ENCODE results near the gene RAMP1.
"Not testable (repeated sequence)": the region's sequence is repeated elsewhere in the genome, so short reads cannot be mapped to it uniquely, and the experiment has no call there.

RAMP1 gene

DNA sequence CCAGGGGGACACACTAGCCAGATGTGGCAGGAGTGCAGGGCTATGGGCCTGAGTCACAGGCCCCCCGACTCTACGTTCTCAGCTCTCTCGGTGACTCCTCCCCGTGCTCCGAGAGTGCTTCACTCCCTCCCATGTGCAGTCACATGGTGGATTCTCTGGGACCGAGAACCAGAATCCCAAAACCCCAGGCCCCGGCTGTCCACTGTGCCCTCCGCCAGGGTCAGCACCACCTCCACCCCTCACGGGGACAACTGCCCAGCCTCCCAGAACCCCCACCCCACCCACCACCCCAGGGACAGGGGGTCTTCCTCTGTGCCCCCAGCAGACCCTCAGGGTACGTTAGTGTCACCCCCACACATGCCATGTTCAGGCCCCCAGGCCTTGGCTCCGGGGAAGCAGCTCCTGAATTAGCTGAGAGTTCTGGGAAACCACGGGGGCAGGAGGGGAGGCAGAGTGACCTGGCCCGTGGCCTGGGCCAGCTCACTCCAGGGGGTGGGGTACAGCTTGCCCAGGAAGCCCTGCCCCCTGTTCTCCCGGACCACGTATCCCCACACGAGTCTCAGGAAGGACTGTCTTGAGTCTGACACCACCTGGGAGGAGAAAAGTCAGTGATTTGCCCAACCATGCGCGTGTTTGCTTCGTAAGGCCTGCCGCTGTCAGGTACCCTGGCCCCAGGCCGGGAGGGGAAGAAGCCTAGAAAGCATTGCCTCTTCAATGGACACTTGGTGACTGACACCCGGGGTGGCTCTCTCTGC is 4.4 kb downstream of the RAMP1 start:
- DNase-seq (ENCODE audit: low read depth in 2 of 2): no peak

DNA sequence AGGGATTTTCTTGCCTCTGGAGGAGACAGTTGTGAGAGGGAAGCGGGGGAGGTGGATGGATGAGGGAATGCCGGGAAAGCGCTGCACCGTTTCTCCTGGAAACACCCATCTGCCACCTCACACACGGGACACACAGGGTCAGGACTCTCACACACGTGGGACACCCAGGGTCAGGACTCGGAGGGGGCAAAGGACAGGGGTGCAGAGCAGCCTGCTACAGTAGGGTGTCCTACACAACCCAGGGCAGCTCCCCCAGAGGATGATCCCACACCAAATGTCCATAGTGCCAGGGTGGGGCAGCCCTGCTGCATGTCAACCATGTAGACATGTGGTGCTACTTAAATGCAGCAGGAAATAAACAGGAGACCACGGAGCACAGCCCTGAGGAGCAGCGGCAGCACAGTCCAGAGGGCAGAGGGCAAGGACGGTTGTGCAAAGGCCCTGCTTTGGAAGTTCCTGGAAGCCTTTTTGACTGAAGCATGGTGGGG is 5.1 kb downstream of the RAMP1 start:
- DNase-seq (ENCODE audit: low read depth in 2 of 2): no peak

DNA sequence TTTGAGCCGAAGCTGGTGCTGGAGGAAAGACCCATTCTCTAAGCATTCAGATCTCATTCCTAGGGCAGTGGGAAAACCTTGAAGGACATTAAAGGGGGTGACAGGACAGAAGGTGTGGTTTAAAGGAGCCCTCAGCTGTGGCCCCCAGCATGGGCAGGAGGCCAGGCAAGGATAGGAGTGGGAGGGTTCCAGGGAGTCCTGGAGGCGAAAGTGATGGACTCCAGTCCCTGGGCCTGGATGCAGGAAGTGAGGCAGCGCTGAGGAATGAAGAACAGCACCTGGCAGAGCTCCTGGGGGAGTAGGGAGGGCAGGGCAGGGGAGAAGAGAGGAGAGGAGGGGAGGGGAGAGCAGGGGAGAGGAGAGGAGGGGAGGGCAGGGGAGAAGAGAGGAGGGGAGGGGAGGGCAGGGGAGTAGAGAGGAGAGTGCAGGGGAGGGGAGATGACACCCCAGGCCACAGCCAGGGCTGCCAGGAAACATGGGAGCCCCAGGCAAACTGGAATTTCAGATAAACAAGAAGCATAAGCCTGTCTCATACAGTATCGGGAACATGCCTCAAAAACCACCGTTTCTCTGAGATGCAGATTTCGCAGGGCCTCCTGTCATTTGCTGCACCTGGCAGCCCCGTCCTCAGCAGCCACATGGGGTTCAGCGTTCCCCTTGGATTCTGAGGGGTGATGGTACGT is 5.7 kb downstream of the RAMP1 start:
- no peak for DNase-seq (ENCODE audit: low read depth in 2 of 2)

DNA sequence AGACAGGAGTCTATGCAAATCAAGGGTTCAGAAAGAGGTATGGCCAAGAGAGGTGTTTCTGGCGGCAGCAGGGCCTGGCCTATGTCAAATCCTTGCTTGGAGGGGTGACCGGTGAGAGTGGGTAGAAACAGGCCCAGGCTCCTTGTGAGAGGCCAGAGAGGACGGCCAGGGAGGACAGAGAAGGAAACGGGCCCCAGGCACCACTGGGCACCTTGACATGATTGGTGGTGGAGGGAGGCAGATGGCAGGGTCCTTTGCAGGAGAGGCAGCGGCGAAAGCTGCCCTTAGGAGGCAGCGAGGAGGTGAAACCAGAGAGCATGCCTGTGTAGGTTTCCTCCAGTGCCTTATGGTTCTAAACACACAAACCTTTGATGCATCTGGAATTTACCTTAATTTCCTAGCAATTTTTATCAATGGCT is 6.2 kb downstream of the RAMP1 start:
- no peak for DNase-seq (ENCODE audit: low read depth in 2 of 2)

DNA sequence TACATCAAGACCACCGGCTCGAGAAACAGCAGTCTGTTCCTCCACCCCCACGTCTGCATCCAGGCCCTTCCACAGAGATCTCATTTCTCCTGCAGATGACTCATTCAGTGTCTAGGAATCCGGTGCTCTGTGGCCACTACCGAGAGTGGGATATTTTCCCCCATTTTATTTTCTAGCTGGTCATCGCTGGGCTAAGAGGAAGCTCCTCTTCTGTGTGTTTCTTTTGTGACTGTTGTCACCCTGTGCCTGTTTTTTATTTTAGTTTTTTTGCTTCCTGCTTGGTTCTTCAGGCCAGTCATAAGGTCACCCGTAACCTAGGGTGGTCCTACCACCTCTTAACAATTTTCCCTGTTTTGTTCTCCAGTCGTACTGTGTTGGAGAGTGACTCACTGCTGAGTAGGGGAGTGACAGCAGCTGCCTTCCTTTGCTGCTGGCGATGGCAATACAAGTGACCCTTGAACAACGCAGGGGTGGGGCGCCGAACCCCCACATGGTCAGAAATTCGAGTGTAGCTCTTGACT is 6.7 kb downstream of the RAMP1 start:
- DNase-seq (ENCODE audit: low read depth in 2 of 2): no peak

DNA sequence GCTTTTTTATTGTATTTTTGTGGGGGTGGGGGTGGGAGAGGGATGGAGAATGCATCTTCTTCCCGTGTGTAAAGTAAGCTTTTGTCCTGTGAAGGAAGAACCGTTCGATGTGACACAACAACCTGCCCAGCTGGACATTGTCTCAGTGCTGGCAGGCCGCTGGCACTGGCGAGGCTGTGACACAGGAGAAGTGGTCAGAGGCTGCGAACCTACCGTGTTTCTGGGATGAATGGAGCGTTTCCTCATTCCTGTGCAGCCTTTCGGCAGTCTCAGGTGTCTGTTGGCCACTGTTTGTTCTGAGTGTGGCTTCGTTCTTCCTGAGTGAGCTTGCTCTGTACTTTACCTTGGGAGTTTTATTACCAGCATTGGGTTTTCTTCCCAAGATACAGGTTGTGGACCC is 8.0 kb downstream of the RAMP1 start:
- no peak for DNase-seq (ENCODE audit: low read depth in 2 of 2)

DNA sequence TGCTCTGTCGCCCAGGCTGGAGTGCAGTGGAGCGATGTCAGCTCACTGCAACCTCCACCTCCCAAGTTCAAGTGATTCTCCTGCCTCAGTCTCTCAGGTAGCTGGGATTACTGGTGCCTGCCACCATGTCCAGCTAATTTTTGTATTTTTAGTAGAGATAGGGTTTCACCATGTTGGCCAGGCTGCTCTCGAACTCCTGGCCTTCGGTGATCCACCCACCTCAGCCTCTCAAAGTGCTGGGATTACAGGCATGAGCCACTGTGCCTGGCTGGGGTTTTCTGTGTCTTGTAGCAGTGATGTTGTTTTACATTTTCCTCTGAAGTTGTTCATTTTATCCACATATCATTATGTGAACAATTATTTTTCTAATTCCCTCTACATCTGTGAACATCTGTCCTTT is 8.7 kb downstream of the RAMP1 start:
- DNase-seq (ENCODE audit: low read depth in 2 of 2): not testable (repeated sequence)

DNA sequence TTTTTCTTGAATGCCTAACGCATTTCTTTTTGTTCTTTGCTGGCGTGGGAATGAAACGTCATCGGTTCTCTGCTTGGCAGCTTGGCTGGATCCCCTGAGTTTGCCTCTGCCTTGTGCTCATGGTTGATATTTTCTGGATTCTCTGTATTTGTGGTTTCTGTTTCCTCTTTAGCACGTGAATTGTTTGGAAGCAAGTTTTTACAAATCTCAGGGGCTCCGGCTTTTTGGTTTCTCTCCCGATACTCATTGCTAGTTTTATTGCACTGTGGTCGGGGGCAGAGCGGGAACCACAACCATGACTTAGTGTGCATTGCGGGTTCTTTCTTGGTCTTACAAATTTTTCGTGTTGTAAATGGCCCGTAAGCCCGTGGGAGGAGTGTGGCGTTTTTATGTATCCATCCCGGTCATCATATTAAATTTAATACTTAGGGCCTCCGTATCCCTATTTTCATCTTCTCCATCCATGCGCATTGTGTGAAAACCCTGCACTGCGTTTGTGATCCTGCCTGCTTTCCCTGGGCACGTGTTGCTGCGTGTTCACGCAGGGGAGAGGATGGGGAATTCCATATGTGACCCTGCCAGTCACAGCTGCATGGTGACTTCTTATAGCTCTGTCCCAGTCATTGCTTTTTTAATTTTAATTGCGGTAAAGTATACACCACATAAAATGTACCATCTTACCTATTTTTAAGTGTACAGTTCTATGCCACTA is 9.4 kb downstream of the RAMP1 start:
- no peak for DNase-seq (ENCODE audit: low read depth in 2 of 2)

DNA sequence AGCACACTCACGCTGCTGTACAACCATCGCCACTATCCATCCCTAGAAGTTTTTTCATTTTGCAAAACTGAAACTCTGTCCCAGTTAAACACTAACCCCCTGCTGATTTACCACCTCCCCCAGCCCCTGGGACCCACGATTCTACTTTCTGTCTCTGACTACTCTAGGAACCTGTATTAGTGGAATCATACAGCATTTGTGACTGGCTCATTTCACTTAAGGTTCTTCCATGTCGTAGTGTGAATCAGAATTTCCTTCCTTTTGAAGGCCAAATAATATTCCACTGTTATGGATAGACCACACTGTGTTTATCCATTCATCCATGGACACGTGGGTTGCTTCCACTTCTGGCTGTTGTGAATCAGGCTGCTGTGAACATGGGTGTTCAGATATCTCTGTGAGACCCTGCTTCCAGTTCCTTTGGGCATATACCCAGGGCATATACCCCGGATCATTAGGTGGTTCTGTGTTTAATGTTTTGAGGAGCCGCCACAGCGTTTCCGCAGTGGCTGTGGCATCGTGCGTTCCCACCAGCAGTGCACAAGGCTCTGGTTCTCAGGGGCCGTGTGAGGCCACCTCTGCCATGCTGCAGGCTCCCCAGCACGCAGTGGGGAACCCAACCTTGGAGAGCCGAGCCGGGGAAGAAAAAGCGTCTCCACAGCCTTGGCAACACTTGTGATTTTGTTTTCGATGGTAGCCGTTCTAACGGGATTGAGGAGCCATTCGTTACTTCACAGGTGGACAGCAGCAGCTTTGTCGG is 10.1 kb downstream of the RAMP1 start:
- DNase-seq (ENCODE audit: low read depth in 2 of 2): no peak

DNA sequence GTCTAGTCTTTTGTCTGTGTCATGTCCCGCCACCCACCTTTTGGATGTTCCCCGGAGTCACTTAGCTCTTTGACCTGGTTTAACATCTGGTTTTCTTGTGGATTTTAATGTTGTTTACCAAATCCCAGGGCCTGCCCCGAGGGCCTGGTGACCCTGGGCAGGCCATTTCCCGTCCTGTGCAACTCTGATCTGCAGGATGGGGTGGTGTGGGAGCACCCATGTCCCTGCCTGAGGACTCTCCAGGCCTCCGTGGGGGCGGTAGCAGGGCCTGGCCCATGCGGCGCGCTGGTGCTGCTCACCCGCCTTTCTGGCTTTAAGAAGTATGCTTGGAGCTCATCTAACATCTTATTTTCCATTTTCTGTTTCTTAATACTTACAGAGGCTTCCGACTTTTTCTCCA is 10.7 kb downstream of the RAMP1 start:
- DNase-seq (ENCODE audit: low read depth in 2 of 2): no peak

DNA sequence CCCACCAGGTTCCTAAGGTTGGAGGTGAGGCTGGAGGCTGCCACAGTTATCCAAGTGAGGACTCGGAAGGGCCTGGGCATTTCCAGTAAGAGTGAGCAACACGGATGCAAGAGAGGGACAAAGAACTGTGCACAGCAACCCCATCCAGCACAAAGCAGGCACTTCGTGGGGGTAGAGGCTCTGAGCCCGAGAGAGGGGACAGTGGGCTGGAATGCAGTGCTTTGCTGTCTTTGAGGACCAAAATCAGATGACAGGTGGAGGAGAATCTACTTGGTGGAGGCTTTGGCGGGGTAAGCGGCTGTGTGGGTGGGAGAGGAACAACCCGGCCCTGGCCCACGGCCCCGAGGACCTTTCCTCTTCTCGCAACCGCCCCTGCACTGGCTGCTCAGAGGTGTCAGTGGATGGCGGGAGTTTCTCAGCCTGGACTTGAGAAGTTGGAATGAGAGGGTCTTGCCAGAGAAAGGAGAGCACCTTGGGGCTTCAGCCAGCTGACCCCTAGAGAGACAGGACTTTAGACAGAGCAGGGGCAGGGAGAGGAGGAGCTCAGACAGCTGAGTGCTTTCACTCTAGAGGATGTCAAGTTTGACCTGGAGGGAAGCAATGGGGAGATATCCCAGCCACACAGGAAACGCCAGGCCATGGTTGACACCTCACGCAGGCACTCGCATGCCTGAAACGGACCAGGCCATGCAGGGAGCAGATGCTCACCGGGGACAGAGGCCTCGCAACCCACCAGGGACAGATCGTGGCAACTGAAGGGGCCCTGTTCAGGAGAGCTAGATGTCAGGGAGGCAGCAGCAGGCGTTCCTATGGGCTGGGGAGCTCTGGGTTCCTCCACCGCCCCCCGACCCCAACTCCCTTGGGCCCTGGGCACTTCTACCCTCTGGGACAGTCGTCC is 11.6 kb downstream of the RAMP1 start:
- no peak for DNase-seq (ENCODE audit: low read depth in 2 of 2)

DNA sequence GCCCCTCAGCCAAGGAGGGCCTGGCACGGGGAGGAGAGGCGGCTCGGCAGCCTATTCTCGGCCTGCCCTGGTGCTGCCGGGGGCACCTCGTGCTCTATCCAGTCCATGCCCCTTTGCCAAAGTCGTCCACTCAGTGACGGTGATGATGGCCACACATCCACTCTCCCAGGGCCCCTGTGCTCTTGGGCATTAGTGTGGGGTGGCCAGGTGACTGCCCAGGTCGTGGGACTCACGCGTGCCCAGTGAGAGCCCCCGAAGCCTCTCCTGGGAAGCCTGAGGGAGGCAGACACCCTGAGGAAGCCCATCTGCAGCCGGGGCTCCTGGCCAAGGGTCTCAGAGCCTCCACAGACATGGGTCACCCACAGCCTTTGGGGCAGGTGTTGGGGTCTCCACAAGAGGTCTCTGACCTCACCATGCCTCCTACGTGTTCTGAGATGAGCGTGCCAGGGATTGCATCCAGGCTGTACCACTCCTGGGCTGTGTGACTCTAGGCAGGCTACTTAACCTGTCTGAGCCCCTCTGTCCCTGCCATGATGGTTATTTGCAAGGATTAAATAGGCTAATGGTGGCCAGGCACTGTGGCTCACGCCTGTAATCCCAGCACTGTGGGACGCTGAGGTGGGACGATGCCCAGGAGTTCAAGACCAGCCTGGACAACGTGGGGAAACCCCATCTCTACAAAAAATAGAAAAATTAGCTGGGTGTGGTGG is 12.9 kb downstream of the RAMP1 start:
- no peak for DNase-seq (ENCODE audit: low read depth in 2 of 2)

DNA sequence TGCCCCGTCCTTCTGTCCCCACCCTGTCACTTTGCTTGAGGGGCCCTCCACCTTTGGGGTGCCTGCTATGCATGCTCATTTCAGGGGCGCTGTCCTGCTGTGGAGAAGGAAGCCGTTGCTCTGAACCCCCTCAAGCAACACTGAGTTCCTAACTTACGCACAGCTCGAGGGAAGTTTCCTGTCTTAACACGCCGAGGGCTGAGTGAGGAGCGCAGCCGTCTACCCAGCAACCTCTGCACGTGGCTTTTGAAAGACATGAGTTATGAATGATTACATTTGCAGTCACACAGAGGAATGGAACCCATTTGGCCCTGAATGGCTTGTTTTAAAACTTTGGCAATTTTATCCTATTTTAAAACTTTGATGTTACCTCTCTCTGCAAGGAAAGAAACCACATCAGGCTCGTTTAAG is 14.0 kb downstream of the RAMP1 start:
- no peak for DNase-seq (ENCODE audit: low read depth in 2 of 2)

DNA sequence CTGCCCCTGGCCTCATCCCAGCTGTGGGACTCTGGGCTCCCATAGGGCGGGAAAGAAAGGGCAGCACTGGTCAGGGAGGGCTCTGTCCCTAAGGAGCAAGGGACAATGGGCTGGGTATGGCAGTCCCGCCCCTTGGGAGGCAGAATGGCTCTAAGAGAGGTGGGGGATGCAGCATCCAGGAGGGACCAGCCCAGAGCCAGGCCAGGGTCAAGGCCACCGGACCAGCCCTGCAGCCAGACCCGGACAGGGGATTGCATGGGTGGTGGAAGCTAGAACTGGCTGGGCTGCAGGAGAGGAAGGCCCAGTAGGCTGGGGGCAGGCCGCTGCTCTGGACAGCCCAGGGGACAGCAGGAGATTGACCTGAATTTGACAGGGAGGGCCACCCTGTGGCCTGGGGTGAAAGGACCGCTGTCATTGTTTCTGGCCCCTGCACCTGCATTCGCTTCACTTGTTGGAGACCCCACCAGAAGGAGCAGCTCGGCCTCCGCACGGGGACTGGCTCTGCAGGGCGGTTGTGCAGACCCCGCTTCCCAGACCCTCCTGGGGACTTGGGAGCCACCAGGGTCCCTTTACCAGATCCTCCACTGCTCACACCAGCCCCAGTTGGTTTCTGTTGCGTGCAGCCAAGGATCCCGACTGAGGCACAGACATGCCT is 14.6 kb downstream of the RAMP1 start:
- DNase-seq (ENCODE audit: low read depth in 2 of 2): no peak

DNA sequence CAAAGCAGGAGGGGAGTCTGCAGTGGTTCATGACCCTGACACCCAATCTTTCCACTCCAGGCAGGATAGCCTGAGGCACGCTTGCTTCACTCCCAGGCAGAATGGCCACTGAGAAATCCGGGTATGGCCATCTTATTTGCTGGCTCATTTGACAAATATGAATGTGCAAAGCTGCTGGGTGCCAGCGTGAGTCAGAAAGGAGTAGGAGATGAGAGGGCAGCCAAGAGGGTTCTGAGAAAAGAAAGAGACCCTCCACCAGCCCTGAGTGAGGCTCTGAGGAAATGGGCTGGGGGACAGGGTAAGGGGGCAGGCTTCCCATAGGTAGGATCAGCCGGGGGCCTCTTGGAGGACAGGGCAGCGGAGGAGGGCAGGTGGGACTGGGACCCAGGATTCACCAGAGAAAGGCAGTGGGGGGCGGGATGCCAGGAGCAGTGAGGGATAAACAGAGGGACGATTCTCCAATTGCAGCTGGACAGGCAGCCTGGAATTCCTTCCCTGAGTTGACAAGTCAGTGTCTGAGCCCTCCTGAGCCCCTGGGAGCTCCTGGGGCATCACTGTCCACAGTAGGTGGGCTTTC is 15.2 kb downstream of the RAMP1 start:
- DNase-seq (ENCODE audit: low read depth in 2 of 2): no peak

DNA sequence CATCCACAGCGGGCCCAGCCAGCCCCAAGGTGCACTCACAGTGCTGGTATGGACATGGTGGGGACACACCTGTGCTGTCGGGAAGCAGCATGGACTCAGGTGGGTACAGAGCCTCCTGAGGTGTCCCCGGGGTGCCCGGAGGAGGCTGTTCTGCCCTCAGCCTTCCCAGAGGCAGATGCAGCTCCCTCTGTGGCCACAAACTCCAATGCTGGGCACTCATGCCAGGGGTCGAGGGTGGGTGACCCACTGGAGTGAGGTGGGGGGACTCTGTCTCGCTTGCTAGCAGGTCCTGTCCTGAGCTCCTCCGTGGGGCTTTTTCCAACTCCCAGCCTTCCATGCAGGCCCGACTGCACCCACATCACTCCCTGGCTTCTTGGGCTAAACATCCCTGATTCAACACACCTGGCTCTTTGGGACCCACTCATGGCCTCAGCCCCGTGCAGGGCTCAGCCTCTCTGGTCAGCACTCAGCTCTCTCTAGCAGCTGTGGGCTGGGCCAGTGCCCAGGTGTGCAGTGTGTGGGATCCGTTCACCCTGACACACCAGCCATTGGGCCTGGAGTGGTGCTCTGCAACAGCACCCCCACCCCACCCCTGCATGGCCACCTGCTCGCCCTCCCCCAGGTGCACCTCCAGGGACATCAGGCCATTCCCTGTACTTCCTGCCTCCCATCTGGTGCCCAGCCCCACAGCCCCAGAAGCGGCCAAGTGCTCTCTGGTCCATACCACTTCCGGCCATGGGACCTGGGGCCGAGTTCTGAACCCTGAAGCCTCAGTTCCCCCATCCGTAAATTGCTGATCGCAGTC is 16.0 kb downstream of the RAMP1 start:
- DNase-seq (ENCODE audit: low read depth in 2 of 2): no peak

DNA sequence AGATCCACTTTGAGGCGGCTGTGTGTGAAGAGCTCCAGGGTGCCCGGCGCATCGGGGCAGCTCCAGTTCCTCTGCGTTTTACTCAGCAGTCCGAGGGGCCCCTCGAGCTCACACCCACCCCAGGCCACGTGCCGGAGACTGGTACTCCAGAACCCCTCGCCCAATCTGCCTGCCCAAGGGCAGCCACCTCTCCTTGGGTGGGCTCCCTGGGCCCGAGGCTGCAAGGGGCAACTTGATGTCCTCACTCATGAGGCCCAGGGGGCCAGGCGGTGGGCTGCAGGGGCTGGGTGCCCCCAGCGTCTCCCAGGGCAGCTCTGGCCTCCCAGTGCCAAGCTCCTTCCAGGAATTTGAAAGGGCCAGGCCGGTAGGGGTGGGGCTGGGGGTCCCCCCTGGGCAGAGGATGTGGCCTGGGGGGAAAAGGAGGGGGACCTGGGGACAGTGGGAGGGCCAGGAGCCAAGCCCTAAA is 16.7 kb downstream of the RAMP1 start:
- DNase-seq (ENCODE audit: low read depth in 2 of 2): no peak

DNA sequence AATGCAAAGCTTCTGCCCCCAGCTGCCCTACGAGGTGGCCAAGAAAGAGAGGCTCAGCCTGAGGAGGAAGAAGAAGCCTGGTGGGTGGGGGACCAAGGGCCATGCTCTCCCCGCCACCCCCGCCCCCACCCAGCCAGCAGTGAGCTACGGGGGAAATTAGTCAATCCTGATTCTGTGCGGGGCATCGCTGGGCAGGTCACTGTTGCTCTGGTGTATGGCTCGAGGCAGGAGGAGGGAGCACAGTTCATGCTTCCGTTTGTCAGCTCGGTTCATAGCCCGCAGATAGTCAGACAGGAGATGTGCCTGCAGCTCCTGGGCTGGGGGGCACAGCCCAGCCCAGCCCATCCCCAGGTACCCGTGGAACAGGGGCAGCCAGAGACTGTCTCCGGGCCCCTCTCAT is 17.1 kb downstream of the RAMP1 start:
- no peak for DNase-seq (ENCODE audit: low read depth in 2 of 2)

Measured in stimulated activated CD8-positive, alpha-beta memory T cell treated with anti-CD3 and anti-CD28 coated beads, Interleukin-2, amount 100 ng/mL, for 48 hours (primary cell).